Stimulated activated naive CD4-positive, alpha-beta T cell treated with Interleukin-2 at 50 U/mL for 16 hours (primary cell): ENCODE data around the gene EFCC1.
A peak's percentile ranks its signal among the peaks of the same experiment; 100 is the strongest.

Source experiments
- DNase-seq: peaks from one replicate; lab custom pipeline; 2025; lab: John Stamatoyannopoulos, UW

The EFCC1 gene

DNA sequence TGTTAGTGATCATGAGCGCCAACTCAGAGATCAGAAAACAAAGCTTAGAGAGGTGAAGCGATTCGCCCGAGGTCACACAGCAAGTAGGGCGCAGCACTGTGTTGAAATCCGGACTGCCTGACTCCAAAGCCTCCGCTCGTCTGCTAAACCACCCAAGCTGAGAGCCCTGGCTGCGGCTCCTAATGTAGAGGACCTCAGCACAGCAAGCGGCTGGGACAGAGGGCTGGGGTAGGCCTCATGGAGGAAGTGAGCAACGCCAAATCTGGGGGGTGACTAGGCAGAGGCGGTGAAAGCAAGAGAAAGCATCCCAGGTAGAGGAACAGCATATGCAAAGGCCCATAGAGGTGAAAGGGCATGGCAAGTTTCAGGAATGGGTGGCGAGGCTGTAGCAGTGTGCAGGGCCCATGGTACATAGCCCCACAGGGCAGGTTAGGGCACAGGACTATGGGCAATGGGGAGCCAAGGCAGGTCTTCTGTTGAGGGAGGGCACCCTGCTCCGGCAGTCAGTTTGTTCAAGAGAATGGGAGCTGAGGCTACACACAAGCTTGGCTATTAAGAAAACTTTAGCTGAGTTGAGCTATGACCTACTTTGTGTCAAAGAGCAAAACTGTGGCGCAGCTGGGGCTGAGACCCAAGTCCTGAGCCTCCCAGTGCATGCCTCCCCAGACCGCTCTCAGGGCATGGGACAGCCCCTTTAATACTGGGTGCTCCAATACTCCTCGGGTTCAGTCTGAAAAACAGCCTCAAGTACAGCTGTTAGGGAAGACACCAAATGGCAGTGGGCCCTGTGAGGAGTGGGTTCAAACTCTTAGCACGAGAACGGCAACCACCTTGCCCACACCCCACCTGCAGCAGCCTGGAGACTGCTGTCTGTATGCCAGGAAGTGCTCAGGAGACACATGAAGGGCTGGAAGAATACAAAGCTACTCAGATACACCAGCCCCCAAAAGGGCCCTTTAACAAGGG is 6.2 kb upstream of the EFCC1 start:
- DNase-seq = no peak

DNA sequence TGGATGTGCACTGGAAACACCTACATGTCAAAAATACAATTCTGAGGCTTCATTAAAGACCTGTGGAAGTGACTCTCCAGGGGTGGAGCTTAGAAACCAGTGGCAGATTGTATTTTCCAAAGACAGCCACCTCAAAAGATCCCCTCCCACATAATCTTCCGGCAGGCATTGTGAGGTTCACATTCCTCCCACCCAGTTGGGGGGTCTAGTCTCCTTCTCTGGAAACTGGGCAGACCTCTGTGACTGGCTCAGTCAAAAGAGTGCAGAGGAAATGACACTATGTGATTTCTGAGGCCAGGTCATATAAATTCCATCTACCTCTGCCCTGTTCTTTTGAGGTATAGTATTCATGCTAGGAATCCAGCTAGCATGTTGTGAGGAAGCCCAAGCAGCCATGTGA is 5.4 kb upstream of the EFCC1 start:
- DNase-seq = no peak

DNA sequence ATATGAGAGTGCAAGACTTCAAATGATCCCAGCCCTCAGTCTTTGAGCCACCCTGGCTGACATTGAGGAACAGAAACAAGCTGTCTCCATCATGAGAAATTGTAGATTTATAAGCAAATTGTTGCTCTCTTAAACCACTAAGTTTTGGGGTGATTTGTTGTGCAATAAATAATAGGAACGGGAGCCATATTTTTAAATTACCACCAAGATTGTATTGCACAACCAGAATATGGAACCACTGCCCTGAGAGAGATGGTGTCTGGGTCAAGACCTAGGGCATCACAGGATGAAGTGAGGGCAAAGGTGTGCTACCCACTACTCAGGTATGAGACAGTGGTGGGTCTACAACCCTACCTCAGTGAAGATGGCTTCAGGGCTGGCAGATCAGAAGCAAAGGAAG is 4.9 kb upstream of the EFCC1 start:
- DNase-seq = no peak

DNA sequence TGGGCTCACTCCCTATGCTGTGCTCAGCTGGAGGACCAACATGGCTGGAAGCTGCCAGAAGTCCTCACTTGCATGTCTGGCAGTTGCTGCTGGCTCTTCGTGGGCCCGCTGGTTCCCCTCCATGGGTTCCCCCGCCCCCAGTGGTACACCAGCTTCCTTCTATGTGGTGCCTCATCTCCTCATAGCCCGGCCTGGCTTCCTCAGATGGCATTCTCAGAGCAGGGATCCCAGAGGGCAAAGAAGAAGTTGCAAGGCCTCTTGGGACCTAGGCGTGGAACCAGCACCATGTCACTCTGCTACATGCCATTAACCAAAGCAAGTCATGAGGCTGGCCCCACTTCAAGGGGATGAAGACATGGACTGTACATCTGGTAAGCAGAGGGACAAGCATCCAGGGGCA is 4.4 kb upstream of the EFCC1 start:
- DNase-seq = no peak

DNA sequence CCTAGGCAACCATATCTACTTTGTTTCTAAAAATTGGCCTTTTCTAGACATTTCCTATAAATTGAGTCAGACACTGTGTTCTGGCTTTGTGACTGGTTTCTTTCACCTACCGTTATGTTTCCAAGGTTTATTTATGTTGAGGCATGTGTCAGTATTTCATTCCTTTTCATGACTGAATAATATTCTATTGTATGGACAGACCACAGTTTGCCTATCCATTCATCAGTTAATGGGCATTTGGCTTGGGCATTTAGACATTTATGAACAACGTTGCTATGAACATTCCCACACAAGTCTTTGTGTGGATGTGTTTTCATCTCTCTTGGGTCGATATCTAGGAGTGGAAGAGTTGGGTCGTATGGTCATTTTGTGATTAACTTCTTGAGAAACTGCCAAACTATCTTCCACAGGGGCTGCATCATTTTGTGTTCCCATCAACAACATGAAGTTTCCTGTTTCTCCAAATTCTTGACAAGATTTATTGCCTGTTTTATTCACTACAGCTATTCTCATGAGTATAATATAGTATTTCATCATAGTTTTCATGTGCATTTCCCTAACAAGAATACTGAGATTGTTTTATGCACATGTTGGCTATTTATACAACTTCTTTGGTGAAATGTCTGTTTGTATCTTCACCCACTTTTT is 3.5 kb upstream of the EFCC1 start:
- DNase-seq = no peak

DNA sequence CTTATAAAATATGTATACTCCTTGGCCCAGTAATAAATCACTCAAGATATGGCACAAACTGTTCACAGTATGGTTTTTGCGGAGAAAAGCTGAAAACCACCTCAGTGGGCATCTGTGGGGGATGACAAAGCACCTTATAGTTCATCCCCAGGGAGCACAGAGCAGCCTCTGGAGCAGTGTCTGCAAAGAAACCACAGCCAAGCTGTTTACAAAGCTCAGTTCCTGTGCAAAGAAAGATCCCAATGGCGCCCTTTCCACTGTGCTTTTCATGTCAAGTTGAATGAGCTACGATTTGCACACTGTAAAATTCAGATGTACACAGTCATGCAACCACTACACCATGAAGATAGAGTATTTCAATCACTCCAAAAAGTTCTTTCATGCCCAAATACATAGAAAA is 2.5 kb upstream of the EFCC1 start:
- DNase-seq = no peak

DNA sequence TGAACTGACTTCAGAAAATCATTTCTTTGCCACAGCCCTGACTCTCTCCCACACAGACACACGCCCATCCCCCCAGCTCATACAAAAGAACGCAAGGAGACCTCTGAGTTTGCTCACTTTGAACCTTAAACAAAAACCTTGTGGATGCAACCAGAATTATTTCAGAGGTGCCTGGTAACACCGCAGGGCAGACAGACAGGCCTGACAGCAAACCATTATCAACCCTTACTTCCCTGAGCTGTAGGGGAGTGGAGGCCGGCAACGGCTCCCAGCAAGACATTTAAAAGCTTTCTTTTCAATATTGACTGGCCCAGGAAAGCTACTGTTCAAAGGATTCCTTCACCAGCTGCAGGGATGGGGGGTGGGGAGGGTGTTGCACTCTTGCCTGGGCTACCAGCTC is 2.0 kb upstream of the EFCC1 start:
- no peak for DNase-seq

DNA sequence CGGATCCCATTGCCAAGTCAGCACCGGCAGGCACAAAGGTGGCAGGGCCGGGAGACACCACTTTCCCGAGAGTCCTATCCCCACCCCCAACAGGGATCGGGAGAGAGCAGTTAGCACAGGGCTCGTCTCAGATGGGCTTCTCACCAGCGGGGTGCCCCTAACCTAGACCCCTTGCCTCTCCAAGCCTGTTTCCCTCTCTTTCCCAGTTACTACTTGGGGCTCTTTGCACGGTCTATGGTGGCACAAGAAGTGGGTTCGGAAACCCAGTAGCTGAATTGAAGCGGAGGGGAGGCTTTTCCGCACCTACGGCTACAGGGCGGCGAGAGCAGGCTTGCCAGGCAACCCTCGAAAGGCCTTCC is 383 bp upstream of the EFCC1 start:
- no peak for DNase-seq

DNA sequence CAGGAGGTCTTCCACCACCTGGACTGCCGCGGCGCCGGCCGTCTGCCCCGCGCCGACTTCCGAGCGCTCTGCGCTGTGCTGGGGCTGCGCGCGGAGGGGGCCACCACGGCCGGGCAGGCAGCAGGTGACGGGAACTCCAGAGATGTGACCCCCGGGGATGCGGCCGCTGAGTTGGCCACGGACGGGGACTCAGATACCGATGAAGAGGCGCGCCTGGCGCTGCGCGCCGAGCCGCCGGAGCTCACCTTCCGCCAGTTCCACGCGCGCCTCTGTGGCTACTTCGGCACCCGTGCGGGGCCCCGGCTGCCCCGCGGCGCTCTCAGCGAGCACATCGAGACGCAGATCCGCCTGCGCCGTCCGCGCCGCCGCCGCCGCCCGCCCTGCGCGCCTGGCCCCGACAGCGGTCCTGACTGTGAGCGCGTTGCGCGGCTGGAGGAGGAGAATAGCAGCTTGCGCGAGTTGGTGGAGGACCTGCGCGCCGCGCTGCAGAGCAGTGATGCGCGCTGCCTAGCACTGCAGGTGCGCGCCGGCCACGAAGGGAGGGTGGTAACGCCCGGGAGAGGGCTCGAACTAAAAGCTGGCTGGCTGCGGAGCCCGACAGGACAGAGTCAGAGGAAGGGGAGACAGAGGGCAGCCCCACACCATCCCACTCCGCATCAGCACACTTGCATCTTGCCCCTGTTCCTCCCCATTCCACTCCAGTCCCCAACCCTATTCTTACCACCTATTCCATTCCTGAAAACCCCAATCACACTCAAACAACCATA is 885 bp downstream of the EFCC1 start:
- no peak for DNase-seq

DNA sequence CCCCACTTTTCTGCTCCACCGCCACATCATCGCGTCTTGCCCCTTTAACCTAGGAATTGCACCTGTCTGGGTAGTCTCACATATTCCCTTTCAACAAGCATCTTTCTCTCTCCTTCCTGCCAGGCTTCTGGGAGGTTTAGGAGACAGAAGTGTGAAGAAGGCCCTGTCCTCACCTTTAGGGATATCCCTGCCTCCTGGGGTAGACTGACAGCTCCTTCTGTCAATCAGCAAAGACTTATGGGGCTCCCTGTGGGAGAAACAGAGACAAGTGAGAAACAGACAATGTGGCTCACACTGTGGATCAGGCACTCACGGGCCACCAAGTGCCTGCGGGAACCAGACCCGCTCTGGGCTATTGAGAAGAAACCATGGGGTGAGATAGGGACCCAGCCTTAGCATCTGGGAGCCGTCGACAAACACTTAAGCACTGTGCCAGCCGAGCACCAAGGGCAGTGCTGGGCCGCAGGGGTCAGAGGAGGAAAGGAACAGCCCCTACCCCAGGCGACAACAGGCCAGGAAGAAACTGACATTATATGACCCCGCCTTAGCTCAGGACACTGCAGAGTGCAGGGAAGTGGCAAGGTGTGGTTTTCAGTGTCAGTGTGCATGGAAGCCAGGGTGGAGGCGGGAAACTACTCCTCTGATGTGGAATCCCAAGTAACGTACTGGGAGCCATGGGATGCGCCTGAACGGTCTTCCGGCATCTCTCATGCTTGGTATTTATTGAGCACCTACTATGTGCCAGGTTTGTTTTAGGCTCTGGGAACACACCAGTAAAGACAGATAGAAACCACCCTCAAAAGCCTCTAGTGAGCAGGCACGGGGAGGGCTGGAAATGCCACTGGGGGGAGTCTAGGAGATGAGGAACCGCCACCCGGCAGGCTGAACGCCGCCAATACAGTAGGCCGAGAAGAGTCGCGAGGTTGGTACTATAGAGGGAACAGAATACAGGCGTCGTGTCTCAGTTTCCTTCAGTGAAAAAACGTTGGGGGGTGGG is 1.8 kb downstream of the EFCC1 start:
- DNase-seq = no peak

DNA sequence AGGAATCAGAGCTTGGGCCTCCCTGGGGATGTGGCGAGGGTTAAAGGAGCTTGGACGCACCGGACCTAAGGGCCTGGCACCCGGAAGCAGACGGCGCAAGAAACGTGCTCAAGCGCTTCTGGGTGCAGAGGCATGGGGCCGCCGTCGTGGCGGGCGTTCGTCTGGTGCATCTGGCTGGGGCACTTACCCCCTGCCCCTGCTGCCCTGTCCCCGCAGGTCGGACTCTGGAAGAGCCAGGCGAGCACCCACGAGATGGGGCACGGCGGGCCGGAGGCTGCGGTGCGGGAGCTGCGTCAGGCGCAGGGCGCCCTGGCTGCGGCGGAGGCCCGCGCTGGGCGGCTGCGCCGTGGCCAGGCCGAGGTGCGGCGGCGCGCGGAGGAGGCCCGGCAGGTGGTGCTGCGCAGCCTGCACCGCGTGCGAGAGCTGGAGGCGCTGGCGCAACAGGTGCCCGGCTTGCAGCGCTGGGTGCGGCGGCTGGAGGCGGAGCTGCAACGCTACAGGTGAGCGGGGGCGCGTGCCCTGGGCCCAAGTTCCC is 2.5 kb downstream of the EFCC1 start:
- peak; percentile 31 for DNase-seq

DNA sequence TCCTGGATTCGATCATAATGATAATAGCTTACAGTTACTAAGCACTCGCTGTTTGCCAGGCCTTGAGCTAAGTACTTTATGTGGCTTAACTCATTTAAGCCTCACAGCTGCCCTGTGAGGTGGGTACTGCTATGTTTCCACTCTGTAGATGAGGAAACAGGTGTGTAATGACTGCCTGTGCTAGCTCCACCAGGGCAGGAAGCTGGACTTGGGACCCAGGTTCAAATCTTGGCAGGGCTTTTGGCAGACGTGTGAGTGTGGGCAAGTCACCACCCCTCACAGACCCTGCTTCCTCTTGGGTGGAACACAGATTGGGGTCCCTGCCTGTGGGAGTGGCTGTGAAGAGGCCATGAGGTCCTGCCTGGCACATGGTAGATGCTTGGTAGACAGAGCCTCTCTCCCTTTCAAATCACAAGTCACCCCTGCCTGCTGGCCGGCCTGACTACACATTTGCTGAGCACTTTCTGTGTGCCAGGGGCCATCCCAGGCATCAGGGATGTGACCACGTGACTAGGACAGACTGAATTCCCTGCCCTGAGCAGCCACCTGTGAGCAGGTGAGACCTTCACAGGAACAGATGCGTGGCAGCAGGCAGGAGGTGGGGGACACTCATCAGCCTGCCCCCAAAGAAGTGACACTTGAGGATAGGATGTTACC is 3.7 kb downstream of the EFCC1 start:
- DNase-seq = no peak

DNA sequence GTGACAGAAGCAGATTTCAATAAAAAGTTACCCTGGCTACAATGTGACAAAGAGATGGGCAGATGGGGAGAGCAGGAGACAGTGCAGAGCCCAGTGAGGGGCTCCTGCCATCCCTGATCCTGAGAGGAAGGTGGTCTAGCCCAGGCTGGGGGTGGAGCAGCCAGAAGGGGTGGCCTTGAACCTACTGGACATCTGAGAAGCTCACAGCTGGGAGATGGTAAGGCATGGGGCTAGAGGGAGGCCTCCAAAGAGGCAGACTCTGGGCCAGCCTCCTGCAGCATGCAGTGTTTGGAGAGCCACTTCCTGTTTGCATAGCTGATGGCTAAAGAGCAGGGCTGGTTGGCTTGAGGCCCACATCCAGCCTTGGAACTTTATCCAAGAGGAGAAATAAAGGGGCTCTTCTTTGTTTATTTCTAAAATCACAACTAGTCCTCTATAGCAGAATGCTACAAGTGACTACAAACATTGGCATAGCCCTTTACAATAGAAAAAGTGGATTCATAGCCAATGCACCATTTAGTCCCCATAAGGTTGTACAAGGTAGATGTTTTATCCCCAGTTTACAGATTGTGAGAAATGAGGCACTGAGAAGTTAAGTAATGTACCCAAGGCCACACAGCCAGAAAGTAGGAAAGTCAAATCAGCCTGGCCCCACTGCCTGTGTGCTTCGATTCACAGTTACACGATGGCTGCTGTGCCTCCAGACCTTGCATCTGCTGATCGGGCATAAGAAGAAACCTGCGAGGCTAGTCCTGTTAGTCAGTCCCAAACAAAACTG is 4.6 kb downstream of the EFCC1 start:
- no peak for DNase-seq

DNA sequence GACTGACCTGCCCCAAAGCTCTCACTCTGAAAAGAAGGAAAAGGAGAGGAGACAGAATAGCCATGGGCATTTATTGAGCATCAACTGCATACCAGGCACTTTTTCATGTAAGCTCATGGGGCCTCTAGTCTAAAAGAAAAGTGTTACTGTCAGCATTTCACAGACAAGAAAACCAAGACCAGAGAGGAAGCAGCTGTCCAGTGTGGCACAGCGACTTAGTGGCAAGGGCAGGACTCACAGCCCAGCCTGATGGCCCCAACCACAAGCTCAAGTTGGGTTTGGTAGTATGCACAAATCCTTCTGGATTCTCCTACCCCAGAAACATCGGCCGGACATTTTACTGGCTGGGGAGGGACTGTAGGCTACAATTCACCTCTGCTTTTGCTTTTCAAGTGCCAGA is 5.8 kb downstream of the EFCC1 start:
- no peak for DNase-seq

DNA sequence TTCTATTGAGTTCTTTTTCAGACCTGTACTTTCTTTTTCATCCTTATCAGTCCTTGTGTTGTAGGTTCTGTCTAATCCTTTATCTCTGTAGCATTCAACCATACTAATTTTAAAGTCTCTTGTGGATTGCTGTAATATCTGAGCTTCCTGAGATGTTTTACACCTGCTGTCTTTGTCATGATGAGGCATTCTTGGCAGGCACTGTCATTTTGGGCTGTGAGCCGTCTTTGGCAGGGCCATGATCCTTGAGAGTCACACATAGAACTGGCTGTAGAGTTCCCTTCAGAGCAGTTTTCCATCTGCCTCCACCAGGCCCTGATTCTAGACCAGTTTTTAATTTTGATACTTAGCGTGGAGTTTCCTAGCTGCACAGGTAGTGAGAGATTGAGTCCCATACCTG is 6.7 kb downstream of the EFCC1 start:
- DNase-seq = no peak

DNA sequence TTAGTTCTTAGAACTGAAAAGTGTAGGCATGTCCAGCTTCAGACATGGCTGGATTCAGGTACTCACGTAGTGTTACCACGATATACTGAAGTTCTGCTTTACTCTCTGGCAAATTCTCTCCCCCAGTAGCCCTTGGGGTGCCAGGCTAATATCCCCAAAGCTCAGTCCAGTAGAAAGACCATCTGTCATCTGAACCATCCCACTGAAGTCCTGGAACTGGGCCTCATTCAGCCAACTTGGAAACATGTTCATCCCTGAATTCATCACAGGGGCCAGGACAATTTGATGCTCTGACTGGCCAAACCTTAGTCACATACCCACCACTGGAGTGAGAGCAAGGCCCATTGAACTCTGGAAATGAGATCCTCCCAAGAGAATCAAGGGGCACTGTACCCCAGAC is 8.2 kb downstream of the EFCC1 start:
- DNase-seq = no peak

DNA sequence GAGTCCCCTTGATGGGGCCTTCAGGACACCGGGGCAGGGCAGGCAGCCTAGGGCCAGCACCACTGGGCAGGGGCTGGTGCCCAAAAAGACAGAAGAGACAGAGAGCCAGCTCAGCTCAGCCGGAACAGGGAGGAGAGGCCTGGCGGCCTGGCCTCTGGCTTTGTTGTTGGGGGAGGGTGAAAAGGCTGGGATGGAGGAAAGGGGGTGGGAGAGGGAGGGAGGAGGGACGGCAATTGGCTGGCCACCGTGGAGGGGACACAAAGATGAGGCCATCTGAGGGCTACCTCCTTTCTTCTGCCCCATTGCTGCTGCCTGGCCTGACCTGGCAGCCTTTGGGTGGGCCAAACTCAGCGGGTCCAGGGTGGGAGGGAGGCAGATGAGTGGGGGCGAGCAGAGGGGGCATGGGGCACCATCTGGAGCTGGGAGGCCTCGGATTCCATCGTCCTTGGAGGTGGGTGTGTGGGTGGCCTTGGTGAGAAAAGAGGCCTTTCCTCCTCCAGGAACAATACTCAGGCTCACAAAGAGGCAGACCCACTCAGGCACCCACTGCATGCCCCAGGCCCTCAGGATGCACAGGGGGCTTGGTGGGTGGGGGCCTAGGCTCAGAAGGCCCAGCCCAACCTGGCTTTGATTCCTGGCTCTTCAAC is 9.3 kb downstream of the EFCC1 start:
- no peak for DNase-seq

DNA sequence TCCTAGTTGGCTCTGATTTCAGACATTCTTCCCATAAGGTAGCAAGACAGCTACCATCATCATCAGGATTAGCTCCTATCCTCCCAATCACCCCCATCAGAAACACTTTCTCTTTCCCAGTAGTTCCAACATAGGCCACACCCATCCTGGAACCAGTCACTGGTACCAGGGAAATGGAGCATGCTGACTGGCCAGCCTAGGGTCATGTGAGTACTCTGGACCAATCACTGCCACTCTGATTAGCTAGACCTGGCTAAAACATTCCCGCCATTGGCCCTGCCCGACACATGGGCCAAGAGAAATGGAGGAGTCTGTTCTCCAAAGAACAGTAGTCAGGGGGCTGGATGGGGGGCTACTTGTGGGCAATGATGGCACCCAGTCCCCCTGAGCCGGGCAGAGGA is 12.4 kb downstream of the EFCC1 start:
- DNase-seq = no peak

DNA sequence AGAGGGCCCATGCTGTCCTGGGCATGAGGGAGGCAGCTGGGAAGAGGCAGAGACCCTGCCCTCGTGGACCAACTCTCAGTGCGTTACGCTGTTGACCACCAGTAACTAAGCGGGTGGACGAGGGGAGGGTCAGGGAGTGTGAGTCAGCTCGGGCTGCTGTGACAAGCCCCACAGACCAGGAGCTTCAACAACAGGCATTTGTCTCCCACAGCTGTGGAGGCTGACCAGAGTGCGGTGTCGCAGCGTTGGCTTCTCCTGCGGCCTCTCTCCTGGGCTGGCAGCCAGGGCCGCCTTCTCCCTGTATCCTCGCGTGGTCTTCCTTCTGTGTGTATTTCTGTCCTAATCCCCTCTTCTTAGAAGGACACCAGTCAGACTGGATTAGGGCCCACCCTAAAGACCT is 13.0 kb downstream of the EFCC1 start:
- no peak for DNase-seq
